Cardiac muscle cell (in vitro differentiated cells and primary cell): ENCODE data around the gene TACO1. TPM values are rescaled to one million over a fixed set of nuclear protein-coding genes. Genes with fewer than 3 reads are reported as not detected.
A peak's percentile ranks its signal among the peaks of the same experiment; 100 is the strongest.

ENCODE experiments used
- DNase-seq, 2 donors: peaks; one replicate each; pipeline versions ENCODE4 v3.0.0 to v3.0.0-alpha.2; 2010 to 2017; ENCODE audit warnings: low read depth in 1 of 2, low spot score in 1 of 2
- H3K27ac ChIP-seq: fragments of 200-600 bp; sonication (generic); 2 replicates; pipeline ENCODE4 v1.5.1; 2016
- H3K27me3 ChIP-seq: fragments of 200-600 bp; sonication (generic); 2 replicates; pipeline ENCODE4 v1.6.0; 2016; ENCODE audit warnings: control low read depth
- H3K36me3 ChIP-seq: fragments of 200-600 bp; sonication (generic); 2 replicates; pipeline ENCODE4 v1.5.1; 2016; ENCODE audit warnings: control low read depth
- H3K4me1 ChIP-seq: fragments of 200-600 bp; sonication (generic); 2 replicates; pipeline ENCODE4 v1.8.1; 2017; ENCODE audit warnings: low read depth, mild to moderate bottlenecking, mixed run types
- H3K4me3 ChIP-seq: fragments of 200-600 bp; sonication (generic); 2 replicates; pipeline ENCODE4 v1.5.1; 2016; ENCODE audit warnings: mild to moderate bottlenecking
- H3K9me3 ChIP-seq: fragments of 200-600 bp; sonication (generic); 2 replicates; pipeline ENCODE4 v1.5.1; 2017; ENCODE audit warnings: low read depth, mild to moderate bottlenecking, control low read depth
- polyA plus RNA-seq: library from polyadenylated mRNA; unstranded; fragments of >200 nt; fragmentation: Nextera tagmentation; extraction: Ambion mirVana; gene quantifications from 2 replicates; pipeline ENCODE4 v1.2.1, GENCODE V29; 2016
- total RNA-seq: library from RNA; depleted of rRNA; stranded (reverse); fragments of >200 nt; gene quantifications from 2 replicates; pipeline ENCODE4 v1.2.3, GENCODE V29; 2016
- TF ChIP-seq, protein P1 (sequence below): IDR thresholded peaks from 2 replicates; pipeline ENCODE4 v1.5.1; 2012; ENCODE audit warnings: low read depth, mild to moderate bottlenecking, low read length

Gene TACO1
- total and polyA plus RNA-seq, 2 experiments from 2014 or later: 25.6 to 54.9 TPM

DNA sequence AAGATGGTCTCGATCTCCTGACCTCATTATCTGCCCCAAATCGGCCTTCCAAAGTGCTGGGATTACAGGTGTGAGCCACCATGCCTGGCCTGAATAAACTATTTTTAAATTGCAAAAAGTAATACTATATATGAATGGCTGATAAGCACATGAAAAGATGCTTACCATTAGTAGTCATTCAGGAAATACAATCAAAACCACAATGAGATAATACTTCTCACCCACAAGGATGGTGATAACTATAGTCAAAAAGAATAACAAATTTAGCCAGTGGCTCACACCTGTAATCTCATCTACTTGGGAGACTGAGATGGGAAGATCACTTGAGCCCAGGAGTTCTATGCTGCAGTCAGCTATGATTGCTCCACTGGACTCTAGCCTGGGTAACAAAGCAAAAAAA lies 2.4 kb upstream of the TACO1 start:
- no peak for DNase-seq
- Histone ChIP-seq H3K27me3 (no peaks in the 10 kb centered on the region), H3K9me3 (no peaks in the 10 kb centered on the region), H3K4me3 (no peak overlapping the region), H3K4me1 (peaks cover 12% of the 10 kb centered on the region), H3K36me3 (no peaks in the 10 kb centered on the region), H3K27ac (no peak overlapping the region)
- TF ChIP-seq, protein P1, sequence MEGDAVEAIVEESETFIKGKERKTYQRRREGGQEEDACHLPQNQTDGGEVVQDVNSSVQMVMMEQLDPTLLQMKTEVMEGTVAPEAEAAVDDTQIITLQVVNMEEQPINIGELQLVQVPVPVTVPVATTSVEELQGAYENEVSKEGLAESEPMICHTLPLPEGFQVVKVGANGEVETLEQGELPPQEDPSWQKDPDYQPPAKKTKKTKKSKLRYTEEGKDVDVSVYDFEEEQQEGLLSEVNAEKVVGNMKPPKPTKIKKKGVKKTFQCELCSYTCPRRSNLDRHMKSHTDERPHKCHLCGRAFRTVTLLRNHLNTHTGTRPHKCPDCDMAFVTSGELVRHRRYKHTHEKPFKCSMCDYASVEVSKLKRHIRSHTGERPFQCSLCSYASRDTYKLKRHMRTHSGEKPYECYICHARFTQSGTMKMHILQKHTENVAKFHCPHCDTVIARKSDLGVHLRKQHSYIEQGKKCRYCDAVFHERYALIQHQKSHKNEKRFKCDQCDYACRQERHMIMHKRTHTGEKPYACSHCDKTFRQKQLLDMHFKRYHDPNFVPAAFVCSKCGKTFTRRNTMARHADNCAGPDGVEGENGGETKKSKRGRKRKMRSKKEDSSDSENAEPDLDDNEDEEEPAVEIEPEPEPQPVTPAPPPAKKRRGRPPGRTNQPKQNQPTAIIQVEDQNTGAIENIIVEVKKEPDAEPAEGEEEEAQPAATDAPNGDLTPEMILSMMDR: no peak

DNA sequence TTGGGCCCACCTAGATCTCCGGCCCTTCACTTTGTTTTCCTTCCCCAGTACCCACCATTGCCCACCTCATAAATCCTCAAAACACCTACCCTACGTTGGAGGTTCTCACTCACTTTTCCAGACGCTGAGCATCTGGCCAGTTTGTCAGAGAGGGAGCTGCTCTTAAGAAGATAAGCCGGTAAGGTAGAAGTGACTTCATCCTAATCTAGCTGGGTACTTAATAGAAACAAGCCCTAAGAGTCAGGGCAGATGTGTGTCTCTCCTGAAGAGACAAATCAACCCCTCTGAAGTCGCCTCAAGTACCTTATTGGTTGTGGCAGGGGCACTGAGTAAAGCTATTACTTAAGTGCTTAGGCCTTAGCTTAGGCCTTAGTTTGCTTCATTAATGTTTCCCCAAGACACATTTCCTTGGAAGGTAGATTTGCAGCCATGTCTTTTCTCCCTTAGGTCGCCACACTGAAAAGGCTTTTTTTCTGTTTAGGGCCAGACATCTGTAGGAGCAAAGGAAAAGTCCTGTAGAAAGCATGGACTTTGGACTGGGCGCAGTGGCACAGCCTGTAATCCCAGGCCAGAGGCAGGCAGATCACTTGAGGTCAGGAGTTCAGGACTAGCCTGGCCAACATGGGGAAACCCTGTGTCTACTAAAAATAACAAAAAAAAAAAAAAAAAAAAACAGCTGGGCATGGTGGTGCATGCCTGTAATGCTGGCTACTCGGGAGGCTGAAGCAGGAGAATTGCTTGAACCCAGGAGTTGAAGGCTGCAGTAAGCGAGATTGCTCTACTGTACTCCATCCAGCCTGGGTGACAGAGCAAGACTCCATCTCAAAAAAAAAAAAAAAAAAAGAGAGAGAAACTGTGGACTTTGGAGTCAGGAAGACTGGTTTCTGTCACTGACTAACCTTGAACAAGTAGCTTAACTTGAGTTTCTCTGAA lies 1.0 kb downstream of the TACO1 start:
- Histone ChIP-seq H3K27me3 (no peaks in the 10 kb centered on the region), H3K9me3 (no peaks in the 10 kb centered on the region), H3K27ac (peak overlapping the region; percentile 85), H3K36me3 (peaks cover 15% of the 10 kb centered on the region), H3K4me3 (peak overlapping the region; percentile 77), H3K4me1 (peaks cover 12% of the 10 kb centered on the region)
- TF ChIP-seq, protein P1: no peak
- peak; percentile 8 to 14 for DNase-seq

DNA sequence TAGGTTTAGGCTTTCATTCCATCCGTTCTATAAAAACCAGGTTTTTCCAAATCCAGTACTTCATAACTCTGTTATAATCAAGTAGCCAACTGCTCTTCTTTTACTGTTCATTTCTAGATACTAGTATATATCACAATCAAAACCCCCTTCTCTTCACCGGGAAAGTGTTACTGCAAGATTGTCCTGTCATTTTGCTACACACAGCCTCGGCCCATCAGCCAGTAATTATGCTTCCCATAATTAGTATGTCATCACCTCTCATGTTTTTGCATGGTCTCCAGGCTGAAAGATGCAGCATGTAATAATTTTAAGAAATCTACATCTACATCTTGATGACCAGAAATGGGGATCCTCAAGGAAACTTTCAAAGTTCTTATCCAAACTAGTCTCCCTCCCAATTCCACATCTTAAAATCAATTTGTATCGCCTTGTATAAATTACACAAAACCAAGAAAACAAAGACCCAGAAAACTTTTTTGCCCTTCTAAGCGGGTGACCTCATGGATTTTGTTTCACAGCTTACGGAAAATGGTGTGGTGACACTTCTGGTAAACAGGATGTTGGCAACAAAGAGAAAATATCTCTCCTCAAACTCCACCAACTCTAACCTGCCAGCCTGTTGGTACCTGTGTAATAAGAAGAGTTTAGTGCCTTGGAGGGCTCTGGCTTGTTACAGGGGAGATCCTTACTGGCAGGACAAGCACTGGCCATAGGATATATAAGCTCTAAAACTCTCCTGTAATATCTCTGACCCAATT lies 9.3 kb downstream of the TACO1 start:
- Histone ChIP-seq H3K36me3 (peaks cover 24% of the 10 kb centered on the region), H3K4me3 (no peak overlapping the region), H3K4me1 (no peaks in the 10 kb centered on the region)

DNA sequence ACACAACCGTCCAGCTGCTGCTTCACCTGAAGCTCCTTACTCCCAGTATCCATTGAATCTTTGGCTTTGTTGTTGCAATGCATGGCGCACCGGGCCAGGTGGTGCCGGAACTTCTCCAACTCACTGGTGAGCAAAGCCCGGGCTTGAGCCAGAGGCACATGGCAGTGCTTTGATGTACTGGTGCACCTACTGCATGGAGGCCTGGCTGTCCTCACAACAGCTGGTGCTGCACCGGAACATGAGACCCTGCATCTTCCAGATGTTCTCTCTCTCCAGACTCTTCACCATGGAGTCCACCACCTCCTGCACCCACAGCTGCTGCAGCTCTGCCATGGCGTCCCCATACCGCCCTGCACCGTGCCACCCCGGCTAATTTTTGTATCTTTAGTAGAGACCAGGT lies 10.2 kb downstream of the TACO1 start:
- no peak for DNase-seq
- no peak overlapping the region for H3K4me3 ChIP-seq
- no peaks in the 10 kb centered on the region for H3K9me3 ChIP-seq
- no peaks in the 10 kb centered on the region for H3K4me1 ChIP-seq
- TF ChIP-seq, protein P1: no peak
- no peaks in the 10 kb centered on the region for H3K27me3 ChIP-seq
- peak overlapping the region; percentile 17 for H3K27ac ChIP-seq
- peaks cover 15% of the 10 kb centered on the region for H3K36me3 ChIP-seq

More for the DNA sequence above, 9.3 kb downstream of the TACO1 start:
- TF ChIP-seq, protein P1: no peak
- peak overlapping the region; percentile 17 for H3K27ac ChIP-seq
- no peaks in the 10 kb centered on the region for H3K9me3 ChIP-seq
- no peaks in the 10 kb centered on the region for H3K27me3 ChIP-seq
- no peak for DNase-seq

DNA sequence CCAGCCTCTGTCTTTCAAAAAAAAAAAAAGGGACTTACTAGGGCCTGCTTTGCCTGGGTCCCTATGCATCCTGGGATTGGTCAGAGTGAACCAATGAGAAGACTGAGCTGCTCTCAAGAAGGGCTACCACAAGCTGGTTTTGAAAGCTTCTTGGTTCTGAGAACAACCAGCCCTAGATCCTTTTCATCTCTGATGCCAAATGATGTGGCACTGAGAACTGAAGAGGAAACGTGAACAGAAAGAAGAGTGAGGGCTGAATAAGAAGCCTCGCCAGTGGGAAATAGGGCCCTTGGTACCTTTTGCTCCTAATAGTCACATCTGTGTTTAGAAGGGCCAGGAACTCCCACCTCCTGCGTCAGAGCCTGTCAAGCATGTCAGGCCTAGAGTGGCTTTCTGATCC lies 10.7 kb downstream of the TACO1 start:
- Histone ChIP-seq H3K9me3 (no peaks in the 10 kb centered on the region), H3K36me3 (peaks cover 15% of the 10 kb centered on the region), H3K4me3 (no peak overlapping the region), H3K4me1 (no peaks in the 10 kb centered on the region), H3K27me3 (no peaks in the 10 kb centered on the region), H3K27ac (no peak overlapping the region)
- DNase-seq: no peak
- TF ChIP-seq, protein P1: no peak
